H1 (cell line): ENCODE results near the gene CCDC191. TPM values are rescaled to one million over a fixed set of nuclear protein-coding genes. Genes with fewer than 3 reads are reported as not detected.

Experiments used
- CTCF ChIA-PET: fragments of 300-600 bp; sonication (Branson Sonifier 250); formaldehyde crosslinking; loops from one replicate; lab custom pipeline; 2021; ENCODE audit not compliant: partially characterized antibody; lab: Charles Lee
- POLR2A ChIA-PET: fragments of 300-600 bp; sonication (Branson Sonifier 250); formaldehyde crosslinking; loops from one replicate; lab custom pipeline; 2021; ENCODE audit warnings: inconsistent platforms; ENCODE audit not compliant: partially characterized antibody; lab: Charles Lee
- DNase-seq, 2 experiments: peaks; one replicate each; pipeline versions ENCODE4 v3.0.0 to v3.0.0-alpha.2; 2010 to 2022; ENCODE audit warnings: low spot score in 2 of 2, low read depth in 1 of 2, mixed read lengths in 1 of 2
- FAIRE-seq: peaks from 2 replicates; lab custom pipeline; 2011; peaks lifted over from hg19 to GRCh38; lab: Jason Lieb, UNC
- H2AFZ ChIP-seq: 2 replicates; pipeline ENCODE4 v1.8.1; 2012; ENCODE audit warnings: low read length, inconsistent platforms
- H2AK5ac ChIP-seq: 2 replicates; pipeline ENCODE4 v1.6.1; 2013; ENCODE audit warnings: low read depth, low read length
- H2BK120ac ChIP-seq: replicated peaks from 2 replicates; pipeline ENCODE3; 2013; ENCODE audit warnings: low read depth, low read length, inconsistent platforms
- H2BK12ac ChIP-seq: 2 replicates; pipeline ENCODE4 v1.6.1; 2013; ENCODE audit warnings: low read depth, low read length
- H2BK15ac ChIP-seq: 2 replicates; pipeline ENCODE4 v1.6.1; 2013; ENCODE audit warnings: low read length
- H2BK20ac ChIP-seq: 2 replicates; pipeline ENCODE4 v1.6.1; 2013; ENCODE audit warnings: low read length
- H2BK5ac ChIP-seq: 2 replicates; pipeline ENCODE4 v1.6.1; 2013; ENCODE audit warnings: low read depth, low read length
- H3K14ac ChIP-seq: 2 replicates; pipeline ENCODE4 v1.6.1; 2013; ENCODE audit warnings: inconsistent platforms; ENCODE audit not compliant: insufficient read length
- H3K18ac ChIP-seq: 2 replicates; pipeline ENCODE4 v1.6.1; 2013; ENCODE audit warnings: low read length; ENCODE audit errors: extremely low read depth
- H3K23ac ChIP-seq: 2 replicates; pipeline ENCODE4 v1.6.1; 2013; ENCODE audit warnings: inconsistent platforms; ENCODE audit not compliant: insufficient read length
- H3K23me2 ChIP-seq: 2 replicates; pipeline ENCODE4 v1.6.1; 2013; ENCODE audit warnings: low read depth, low read length
- H3K27ac ChIP-seq: 2 replicates; pipeline ENCODE4 v1.6.1; 2011; ENCODE audit warnings: low read depth, low read length, inconsistent platforms
- H3K27me3 ChIP-seq, 4 experiments: replicated peaks in 1 of 4; 1 replicate in 1 of 4; 2 replicates in 3 of 4; pipeline versions ENCODE4 v1.6.1 to v1.8.1; 2011 to 2013; ENCODE audit warnings: low read length in 3 of 4, mild to moderate bottlenecking in 3 of 4, inconsistent platforms in 2 of 4, mixed read lengths in 2 of 4, moderate library complexity in 1 of 4; ENCODE audit not compliant: control insufficient read depth in 3 of 4, insufficient read depth in 3 of 4; ENCODE audit errors: extremely low read depth in 1 of 4
- H3K36me3 ChIP-seq, 4 experiments: 2 replicates each; pipeline versions ENCODE4 v1.6.1 to v1.8.1; 2011 to 2013; ENCODE audit warnings: mild to moderate bottlenecking in 4 of 4, low read length in 3 of 4, moderate library complexity in 2 of 4, control low read depth in 1 of 4, inconsistent platforms in 1 of 4; ENCODE audit not compliant: insufficient read depth in 4 of 4, control insufficient read depth in 2 of 4
- H3K4ac ChIP-seq: replicated peaks from 2 replicates; pipeline ENCODE3; 2013; ENCODE audit warnings: low read length, low read depth, mixed read lengths, inconsistent platforms; ENCODE audit not compliant: insufficient read length
- H3K4me1 ChIP-seq, 4 experiments: replicated peaks in 1 of 4; 1 replicate in 1 of 4; 2 replicates in 3 of 4; pipeline versions ENCODE4 v1.6.1 to v1.8.1; 2011 to 2013; ENCODE audit warnings: low read length in 3 of 4, inconsistent platforms in 2 of 4, mixed read lengths in 1 of 4; ENCODE audit not compliant: insufficient read depth in 4 of 4, control insufficient read depth in 3 of 4
- H3K4me2 ChIP-seq, 2 experiments: 2 replicates each; pipeline versions ENCODE4 v1.6.1 to v1.8.1; 2011 to 2013; ENCODE audit warnings: low read depth in 2 of 2, low read length in 2 of 2, control low read depth in 1 of 2, inconsistent platforms in 1 of 2, mild to moderate bottlenecking in 1 of 2; ENCODE audit not compliant: insufficient read depth in 1 of 2
- H3K4me3 ChIP-seq, 4 experiments: fragments of 200-600, 300-600 bp in 1 of 4; sonication (generic), shearing (Covaris generic), sonication (Bioruptor Twin) in 1 of 4; 2 replicates each; pipeline versions ENCODE4 v1.5.1 to v1.8.1; 2011 to 2016; ENCODE audit warnings: low read length in 4 of 4, low read depth in 3 of 4, control low read depth in 2 of 4, inconsistent platforms in 2 of 4, mild to moderate bottlenecking in 2 of 4, mixed read lengths in 1 of 4, moderate library complexity in 1 of 4; ENCODE audit not compliant: insufficient read depth in 2 of 4; ENCODE audit errors: extremely low read depth in 1 of 4
- H3K56ac ChIP-seq: replicated peaks from 2 replicates; pipeline ENCODE3; 2013; ENCODE audit warnings: low read depth, mild to moderate bottlenecking, mixed read lengths, low read length, inconsistent platforms; ENCODE audit not compliant: insufficient read length
- H3K79me1 ChIP-seq: 2 replicates; pipeline ENCODE4 v1.6.1; 2013; ENCODE audit warnings: low read depth, low read length, control low read depth
- H3K79me2 ChIP-seq, 2 experiments: 2 replicates each; pipeline versions ENCODE4 v1.6.1 to v1.8.1; 2012 to 2013; ENCODE audit warnings: low read length in 2 of 2, mild to moderate bottlenecking in 2 of 2, inconsistent platforms in 1 of 2; ENCODE audit not compliant: insufficient read depth in 2 of 2, control insufficient read depth in 1 of 2
- H3K9ac ChIP-seq, 4 experiments: replicated peaks in 1 of 4; 1 replicate in 1 of 4; 2 replicates in 3 of 4; pipeline versions ENCODE4 v1.6.1 to v1.8.1; 2011 to 2013; ENCODE audit warnings: low read depth in 3 of 4, low read length in 3 of 4, control low read depth in 2 of 4, mild to moderate bottlenecking in 2 of 4, moderate library complexity in 2 of 4, inconsistent platforms in 1 of 4; ENCODE audit errors: extremely low read depth in 1 of 4
- H3K9me3 ChIP-seq, 2 experiments: 2 replicates each; pipeline versions ENCODE4 v1.6.1 to v1.8.1; 2012 to 2013; ENCODE audit warnings: mild to moderate bottlenecking in 2 of 2, moderate library complexity in 2 of 2, control low read depth in 1 of 2, inconsistent platforms in 1 of 2, low read depth in 1 of 2, low read length in 1 of 2, mixed read lengths in 1 of 2; ENCODE audit not compliant: insufficient read depth in 2 of 2
- H4K20me1 ChIP-seq, 2 experiments: replicated peaks in 1 of 2; 2 replicates each; pipeline versions ENCODE3 to v1.8.1; 2011 to 2013; ENCODE audit warnings: inconsistent platforms in 2 of 2, low read length in 2 of 2, mild to moderate bottlenecking in 1 of 2; ENCODE audit not compliant: insufficient read depth in 2 of 2, control insufficient read depth in 1 of 2
- H4K5ac ChIP-seq: 2 replicates; pipeline ENCODE4 v1.6.1; 2013; ENCODE audit warnings: low read length, low read depth, mixed read lengths, inconsistent platforms; ENCODE audit not compliant: insufficient read length
- H4K8ac ChIP-seq: 2 replicates; pipeline ENCODE4 v1.8.0; 2013; ENCODE audit warnings: mild to moderate bottlenecking, moderate library complexity, low read length, inconsistent platforms; ENCODE audit not compliant: insufficient read depth; ENCODE audit errors: extremely low read depth
- H4K91ac ChIP-seq: replicated peaks from 2 replicates; pipeline ENCODE3; 2013; ENCODE audit warnings: low read length, mixed read lengths, inconsistent platforms; ENCODE audit not compliant: insufficient read length
- ATF3 ChIP-seq: IDR thresholded peaks from 2 replicates; pipeline ENCODE4 v1.6.1; 2011; ENCODE audit warnings: low read depth, mild to moderate bottlenecking, low read length; ENCODE audit not compliant: insufficient read depth
- CREB1 ChIP-seq: IDR thresholded peaks from 2 replicates; pipeline ENCODE4 v1.6.1; 2012; ENCODE audit warnings: inconsistent platforms
- GABPA ChIP-seq: IDR thresholded peaks from 2 replicates; pipeline ENCODE4 v1.6.1; 2011; ENCODE audit warnings: mild to moderate bottlenecking, low read length, moderate library complexity, borderline replicate concordance; ENCODE audit not compliant: insufficient read depth
- SP2 ChIP-seq: IDR thresholded peaks from 2 replicates; pipeline ENCODE4 v1.6.1; 2012; ENCODE audit warnings: mild to moderate bottlenecking, low read length, inconsistent platforms
- SP4 ChIP-seq: IDR thresholded peaks from 2 replicates; pipeline ENCODE4 v1.6.1; 2012; ENCODE audit warnings: low read length, inconsistent platforms
- SUZ12 ChIP-seq: fragments of 200-600 bp; sonication (generic); IDR thresholded peaks from 2 replicates; pipeline ENCODE4 v1.6.1; 2012; ENCODE audit warnings: mild to moderate bottlenecking, inconsistent platforms, low read length, moderate library complexity, mixed read lengths
- TBP ChIP-seq: IDR thresholded peaks from 2 replicates; pipeline ENCODE4 v1.6.1; 2011; ENCODE audit warnings: low read depth, low read length, improper control_type of control experiment
- TCF12 ChIP-seq: IDR thresholded peaks from 2 replicates; pipeline ENCODE4 v1.6.1; 2011; ENCODE audit warnings: low read depth, mild to moderate bottlenecking, low read length
- WGBS, 2 experiments: shearing (Covaris generic) in 1 of 2; methylation state at CpG; one replicate each; pipeline versions ENCODE4 v1.1.6 to v1.1.7; 2013 to 2015; ENCODE audit warnings: low lambda C conversion rate in 2 of 2, mixed read lengths in 2 of 2, inconsistent platforms in 1 of 2, low coverage in 1 of 2, missing lambda C conversion rate in 1 of 2; ENCODE audit not compliant: insufficient replicate concordance in 2 of 2, insufficient coverage in 1 of 2, insufficient read length in 1 of 2; ENCODE audit errors: extremely low coverage in 1 of 2, missing lambda C conversion rate in 1 of 2; 5-methylcytosine and 5-hydroxymethylcytosine counted together
- polyA plus RNA-seq, 7 experiments: library from polyadenylated mRNA; depleted of rRNA in 3 of 7; stranded (reverse) in 5 of 7; unstranded in 2 of 7; fragments of >200 nt in 5 of 7; fragments of 200-250 nt in 2 of 7; gene quantifications; 1 replicate in 5 of 7; 2 replicates in 1 of 7; 4 replicates in 1 of 7; pipeline versions ENCODE4 v1.2.1 to v1.2.3, GENCODE V29; 2011 to 2013; ENCODE audit warnings: missing spikeins in 2 of 7, mixed read lengths in 2 of 7
- total RNA-seq: library from RNA; stranded (reverse); fragmentation: NEBNext Ultra II Directional; extraction: Animal tissue kit (Norgen Biotek cat#: 25700); gene quantifications from 2 replicates; pipeline ENCODE4 v1.2.1, GENCODE V29; 2021

Gene CCDC191
- total and polyA plus RNA-seq, 2 of the 8 experiments (the other 6 are each of a cell fraction or from before 2014, with no cell fraction given), result 0.65 to 1.3 TPM

- no peak overlapping the region for H3K4me2 ChIP-seq
- H3K23ac ChIP-seq, result no peak overlapping the region
- no peak overlapping the region for H4K5ac ChIP-seq
- H3K36me3 ChIP-seq, result no peaks in the 10 kb centered on the region
- no peak overlapping the region for H3K4ac ChIP-seq
- no peak overlapping the region for H3K14ac ChIP-seq
- no peak overlapping the region for H4K91ac ChIP-seq
- no peak for TF ChIP-seq GABPA
- no peak for TF ChIP-seq SUZ12
- TF ChIP-seq TCF12, result no peak
- TF ChIP-seq ATF3, result no peak
- TF ChIP-seq SP2, result no peak
- TF ChIP-seq SP4, result no peak
- no peak for TF ChIP-seq CREB1
- TF ChIP-seq TBP, result no peak
- DNase-seq, result no peak
- H3K9ac ChIP-seq, result no peak overlapping the region
- H3K27me3 ChIP-seq, result no peaks in the 10 kb centered on the region
- no peak overlapping the region for H2BK12ac ChIP-seq
- H3K18ac ChIP-seq, result no peak overlapping the region
- no peak overlapping the region for H2BK5ac ChIP-seq
- H2BK20ac ChIP-seq, result no peak overlapping the region
- no peak overlapping the region for H3K27ac ChIP-seq
- FAIRE-seq, result no peak
- H3K4me1 ChIP-seq, result 0 out of 7 replicates have a peak, but pooled peaks cover 0 to 2% (median 0%) of the 10 kb centered on the region in 4 experiments
- whole genome bisulfite sequencing, 2 experiments, result 91% methylated on average over 3 of the region's 3 CpGs; no CpG with 5 or more reads in 1 of the 2 experiments
- no peaks in the 10 kb centered on the region for H4K20me1 ChIP-seq
- no peak overlapping the region for H3K56ac ChIP-seq
- H2BK15ac ChIP-seq, result no peak overlapping the region
- H4K8ac ChIP-seq, result no peak overlapping the region; the same call in 1 of the 2 replicates
- H3K4me3 ChIP-seq, result no peak overlapping the region
- no peaks in the 10 kb centered on the region for H3K9me3 ChIP-seq
- CTCF ChIA-PET, result interaction anchor here (1.0 to 1.2 kb wide), 2 partner anchors 21 to 568 kb away, joined by 3 read pairs; no protein-coding TSS in a partner anchor
- H3K79me2 ChIP-seq, result no peaks in the 10 kb centered on the region
- H3K79me1 ChIP-seq, result no peaks in the 10 kb centered on the region
- no peaks in the 10 kb centered on the region for H3K23me2 ChIP-seq
- no peak overlapping the region for H2AK5ac ChIP-seq
- POLR2A ChIA-PET, result no interaction called here
- no peak overlapping the region for H2AFZ ChIP-seq
- no peak overlapping the region for H2BK120ac ChIP-seq
These were observed 72.8 kb downstream of the CCDC191 start for GRCh38 chr3:113983544-113983943.
